Stomach (tissue), 9 donors: Measurements from ENCODE around the gene TRIO. TPM values are rescaled to one million over a fixed set of nuclear protein-coding genes. Genes with fewer than 3 reads are reported as not detected.

Source experiments
- DNase-seq, 2 donors: peaks; one replicate each; pipeline versions ENCODE4 v3.0.0 to v3.0.0-alpha.2; 2013 to 2019
- H3K27ac ChIP-seq, 5 donors: fragments of 200-600 bp in 4 of 5; sonication (generic) in 4 of 5; one replicate each; pipeline ENCODE4 v1.5.1; 2013 to 2019; ENCODE audit warnings: mild to moderate bottlenecking in 1 of 5, moderate library complexity in 1 of 5
- H3K27me3 ChIP-seq, 3 donors: fragments of 200-600 bp; sonication (generic); one replicate each; pipeline ENCODE4 v1.5.1; 2017 to 2019; ENCODE audit warnings: mixed run types in 1 of 3
- H3K36me3 ChIP-seq, 4 donors: fragments of 200-600 bp; sonication (generic); 1 replicate in 3 of 4; 2 replicates in 1 of 4; pipeline ENCODE4 v1.5.1; 2016 to 2019
- H3K4me1 ChIP-seq, 4 donors: fragments of 200-600 bp; sonication (generic); one replicate each; pipeline ENCODE4 v1.5.1; 2016 to 2019
- H3K4me3 ChIP-seq, 4 donors: fragments of 200-600 bp; sonication (generic) in 3 of 4; one replicate each; pipeline ENCODE4 v1.5.1; 2016 to 2019; ENCODE audit warnings: mild to moderate bottlenecking in 1 of 4
- H3K9me3 ChIP-seq, 4 donors: fragments of 200-600 bp; sonication (generic); one replicate each; pipeline ENCODE4 v1.5.1; 2016 to 2019
- CTCF ChIP-seq, 7 experiments: fragments of 450-650 bp in 4 of 7; fragments of 200-600 bp in 3 of 7; sonication (generic) in 3 of 7; IDR thresholded peaks; one replicate each; pipeline ENCODE4 v1.5.1; 2016 to 2019; ENCODE audit warnings: antibody characterized with exemption in 7 of 7, control low read depth in 2 of 7, mild to moderate bottlenecking in 1 of 7
- EP300 ChIP-seq: sonication (generic); formaldehyde crosslinking; IDR thresholded peaks from one replicate; pipeline ENCODE4 v1.6.1; 2017; ENCODE audit warnings: antibody characterized with exemption
- POLR2A ChIP-seq, 4 donors: fragments of 450-650 bp; IDR thresholded peaks; one replicate each; pipeline ENCODE4 v1.6.1; 2016; ENCODE audit warnings: antibody characterized with exemption in 4 of 4, control low read depth in 2 of 4, mild to moderate bottlenecking in 1 of 4, moderate library complexity in 1 of 4
- POLR2AphosphoS5 ChIP-seq, 3 donors: sonication (generic); formaldehyde crosslinking; IDR thresholded peaks; one replicate each; pipeline ENCODE4 v1.6.1; 2016; ENCODE audit warnings: antibody characterized with exemption in 3 of 3
- WGBS, 5 donors: extraction: QIAGEN DNeasy Blood & Tissue Kit in 3 of 5; methylation state at CpG; one replicate each; pipeline versions ENCODE4 v1.1.5 to v1.1.7; 2013 to 2018; 5-methylcytosine and 5-hydroxymethylcytosine counted together
- intact Hi-C: fragments of 100-400 bp; cut with DNase I; formaldehyde crosslinking; loops from one replicate; pipeline ENCODE4 v1.15.1; 2023; ENCODE audit warnings: low total_unique reads
- polyA plus RNA-seq, 3 donors: library from polyadenylated mRNA; stranded (reverse); fragments of 200-250 nt; gene quantifications; one replicate each; pipeline ENCODE4 v1.2.3, GENCODE V29; 2013
- total RNA-seq, 5 donors: library from RNA; depleted of rRNA; stranded (reverse); fragments of >200 nt; gene quantifications; one replicate each; pipeline versions ENCODE4 v1.1.0 to v1.2.3, GENCODE V29; 2014 to 2016
- donor health status: healthy with polysubstance abuse.
- donor health status: Bipolar disorder and iron deficiency.
- donor health status: healthy.

Gene TRIO
- total and polyA plus RNA-seq, 8 donors = 9.9 to 558 (median 127) TPM

- H3K4me3 ChIP-seq = no peak overlapping the region
- H3K27ac ChIP-seq = no peak overlapping the region
These were observed 180.3 kb downstream of the TRIO start for GRCh38 chr5:14323466-14323865.

GRCh38 chr5:14325369-14325768, 182.2 kb downstream of the TRIO start:
- Histone ChIP-seq H3K27me3 (no peaks in the 10 kb centered on the region), H3K4me3 (no peak overlapping the region), H3K4me1 (peaks cover 0 to 15% (median 0%) of the 10 kb centered on the region in 4 donors), H3K27ac (no peak overlapping the region), H3K36me3 (peaks cover 0 to 58% (median 57%) of the 10 kb centered on the region in 4 donors), H3K9me3 (no peaks in the 10 kb centered on the region)
- TF ChIP-seq POLR2AphosphoS5 (IDR thresholded peaks at IDR 0.05) (no peak), CTCF (IDR thresholded peaks at IDR 0.05) (no peak), EP300 (no peak), POLR2A (IDR thresholded peaks at IDR 0.05) (no peak)
- WGBS, 5 donors = 88 to 95% (median 91%) methylated on average over 7 of the region's 7 CpGs
- no peak for DNase-seq
- intact Hi-C loops = no loop called here

More at GRCh38 chr5:14323466-14323865, 180.3 kb downstream of the TRIO start:
- WGBS, 5 donors = 94 to 98% (median 95%) methylated on average over 7 of the region's 7 CpGs
- TF ChIP-seq EP300 (no peak), CTCF (IDR thresholded peaks at IDR 0.05) (no peak), POLR2AphosphoS5 (IDR thresholded peaks at IDR 0.05) (no peak), POLR2A (IDR thresholded peaks at IDR 0.05) (no peak)
- peaks cover 0 to 67% (median 62%) of the 10 kb centered on the region in 4 donors for H3K36me3 ChIP-seq
- intact Hi-C loops = no loop called here
- H3K9me3 ChIP-seq = no peaks in the 10 kb centered on the region
- no peak for DNase-seq
- no peaks in the 10 kb centered on the region for H3K27me3 ChIP-seq
- peaks cover 0 to 15% (median 0%) of the 10 kb centered on the region in 4 donors for H3K4me1 ChIP-seq

- no peak overlapping the region for H3K27ac ChIP-seq
- peaks cover 0 to 59% (median 58%) of the 10 kb centered on the region in 4 donors for H3K36me3 ChIP-seq
- intact Hi-C loops = no loop called here
- no peaks in the 10 kb centered on the region for H3K9me3 ChIP-seq
- no peak overlapping the region for H3K4me3 ChIP-seq
- peak in 1 of 2 donors; percentile 38 for DNase-seq
- H3K27me3 ChIP-seq = no peaks in the 10 kb centered on the region
- TF ChIP-seq POLR2A (IDR thresholded peaks at IDR 0.05) (no peak), EP300 (no peak)
- peaks cover 0 to 15% (median 0%) of the 10 kb centered on the region in 4 donors for H3K4me1 ChIP-seq
- WGBS, 5 donors = 72 to 83% (median 77%) methylated on average over 10 of the region's 10 CpGs
These were observed 183.1 kb downstream of the TRIO start for GRCh38 chr5:14326035-14326903.

GRCh38 chr5:14327624-14328023, 184.5 kb downstream of the TRIO start:
- Histone ChIP-seq H3K36me3 (peaks cover 0 to 59% (median 56%) of the 10 kb centered on the region in 4 donors), H3K9me3 (no peaks in the 10 kb centered on the region), H3K4me3 (no peak overlapping the region), H3K27me3 (no peaks in the 10 kb centered on the region), H3K4me1 (peaks cover 0 to 15% (median 0%) of the 10 kb centered on the region in 4 donors), H3K27ac (no peak overlapping the region)
- no peak for TF ChIP-seq EP300
- no peak for TF ChIP-seq CTCF (IDR thresholded peaks at IDR 0.05)
- no peak for TF ChIP-seq POLR2AphosphoS5 (IDR thresholded peaks at IDR 0.05)
- TF ChIP-seq POLR2A (IDR thresholded peaks at IDR 0.05) = no peak
- no peak for DNase-seq
- WGBS, 5 donors = 84 to 94% (median 92%) methylated on average over 6 of the region's 6 CpGs
- intact Hi-C loops = no loop called here

GRCh38 chr5:14328144-14328543, 185.0 kb downstream of the TRIO start:
- intact Hi-C loops = no loop called here
- no peak for TF ChIP-seq POLR2A (IDR thresholded peaks at IDR 0.05)
- no peak for TF ChIP-seq CTCF (IDR thresholded peaks at IDR 0.05)
- no peak for TF ChIP-seq EP300
- TF ChIP-seq POLR2AphosphoS5 (IDR thresholded peaks at IDR 0.05) = no peak
- DNase-seq = no peak
- H3K27ac ChIP-seq = no peak overlapping the region
- no peak overlapping the region for H3K4me3 ChIP-seq
- H3K4me1 ChIP-seq = peaks cover 0 to 15% (median 0%) of the 10 kb centered on the region in 4 donors
- no peaks in the 10 kb centered on the region for H3K27me3 ChIP-seq
- H3K9me3 ChIP-seq = no peaks in the 10 kb centered on the region
- 95 to 97% (median 96%) methylated on average over 14 of the region's 14 CpGs for WGBS, 5 donors
- H3K36me3 ChIP-seq = peaks cover 4 to 61% (median 56%) of the 10 kb centered on the region in 4 donors
